BJ (cell line): ENCODE data around the gene ST6GALNAC2. TPM values are rescaled to one million over a fixed set of nuclear protein-coding genes. Genes with fewer than 3 reads are reported as not detected.

Experiments used
- CTCF ChIA-PET: fragments of 350-600 bp; formaldehyde crosslinking; extraction: SDS; loops from one replicate; lab custom pipeline; 2021; ENCODE audit warnings: antibody characterized with exemption, inconsistent platforms; lab: Yijun Ruan, JAX
- POLR2A ChIA-PET: fragments of 300-600 bp; sonication (Branson Sonifier 250); formaldehyde crosslinking; extraction: SDS; loops from one replicate; lab custom pipeline; 2021; ENCODE audit warnings: antibody characterized with exemption; lab: Charles Lee
- DNase-seq: peaks from one replicate; pipeline ENCODE4 v3.0.0-alpha.2; 2011; ENCODE audit warnings: low read depth
- H3K27me3 ChIP-seq: 2 replicates; pipeline ENCODE4 v1.6.0; 2011; ENCODE audit warnings: low read length; ENCODE audit not compliant: control insufficient read depth, insufficient read depth
- H3K36me3 ChIP-seq: 2 replicates; pipeline ENCODE4 v1.5.1; 2011; ENCODE audit warnings: low read length; ENCODE audit not compliant: control insufficient read depth, insufficient read depth
- H3K4me3 ChIP-seq: 2 replicates; pipeline ENCODE4 v1.5.1; 2011; ENCODE audit warnings: low read depth, mild to moderate bottlenecking, control low read depth, low read length
- polyA plus RNA-seq: library from polyadenylated mRNA; depleted of rRNA; stranded (reverse); fragments of >200 nt; gene quantifications from 2 replicates; pipeline ENCODE4 v1.2.3, GENCODE V29; 2011
- TF ChIP-seq, protein P1 (sequence below): IDR thresholded peaks from 2 replicates; pipeline ENCODE4 v1.5.1; 2011; ENCODE audit warnings: low read depth, mild to moderate bottlenecking, control low read depth, inconsistent platforms, low read length, moderate library complexity; ENCODE audit not compliant: insufficient read depth

ST6GALNAC2 gene
- polyA plus RNA-seq, 1 experiment: 0.72 TPM

DNA sequence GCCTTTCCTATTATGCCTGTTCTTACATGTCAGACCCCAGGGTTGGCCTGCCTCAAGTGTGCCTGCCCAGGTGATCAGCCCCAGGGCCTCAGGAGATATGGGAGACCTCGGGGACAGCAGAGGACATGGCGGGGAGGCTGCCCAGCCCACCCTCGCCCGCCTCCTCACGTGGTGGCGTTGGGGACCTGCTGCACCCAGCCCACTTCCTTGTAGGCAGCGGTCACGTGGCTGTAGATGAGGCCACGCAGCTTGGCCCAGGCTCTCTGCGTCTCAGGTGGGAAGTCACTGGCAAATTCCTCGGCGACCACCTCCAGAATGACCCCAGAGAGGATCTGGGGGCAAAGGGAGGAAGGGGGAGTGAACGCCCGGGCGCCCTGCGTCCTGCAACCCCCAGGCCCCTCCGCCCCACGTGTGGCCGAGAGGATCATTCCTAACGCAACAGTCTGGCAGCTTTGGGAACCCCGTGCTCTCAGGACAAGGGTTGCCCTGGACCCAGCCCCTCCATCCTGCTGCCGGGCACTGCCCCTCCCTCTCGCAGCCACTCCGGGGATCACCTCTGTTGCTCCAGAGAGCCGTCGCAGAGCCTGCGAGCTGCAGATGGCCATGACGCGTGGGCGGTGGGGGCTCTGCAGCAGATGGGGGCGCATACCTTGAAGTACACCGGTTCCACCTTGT is 54.7 kb downstream of the ST6GALNAC2 start:
- DNase-seq: no peak
- Histone ChIP-seq H3K4me3 (no peak overlapping the region), H3K36me3 (no peaks in the 10 kb centered on the region), H3K27me3 (no peaks in the 10 kb centered on the region)
- ChIA-PET CTCF (interaction anchor here (0.6 to 4.2 kb wide), 6 partner anchors 8 to 180 kb away, joined by 3 to 19 read pairs (median 4); partner anchors contain the start of gene MXRA7), POLR2A (no interaction called here)
- TF ChIP-seq, protein P1, sequence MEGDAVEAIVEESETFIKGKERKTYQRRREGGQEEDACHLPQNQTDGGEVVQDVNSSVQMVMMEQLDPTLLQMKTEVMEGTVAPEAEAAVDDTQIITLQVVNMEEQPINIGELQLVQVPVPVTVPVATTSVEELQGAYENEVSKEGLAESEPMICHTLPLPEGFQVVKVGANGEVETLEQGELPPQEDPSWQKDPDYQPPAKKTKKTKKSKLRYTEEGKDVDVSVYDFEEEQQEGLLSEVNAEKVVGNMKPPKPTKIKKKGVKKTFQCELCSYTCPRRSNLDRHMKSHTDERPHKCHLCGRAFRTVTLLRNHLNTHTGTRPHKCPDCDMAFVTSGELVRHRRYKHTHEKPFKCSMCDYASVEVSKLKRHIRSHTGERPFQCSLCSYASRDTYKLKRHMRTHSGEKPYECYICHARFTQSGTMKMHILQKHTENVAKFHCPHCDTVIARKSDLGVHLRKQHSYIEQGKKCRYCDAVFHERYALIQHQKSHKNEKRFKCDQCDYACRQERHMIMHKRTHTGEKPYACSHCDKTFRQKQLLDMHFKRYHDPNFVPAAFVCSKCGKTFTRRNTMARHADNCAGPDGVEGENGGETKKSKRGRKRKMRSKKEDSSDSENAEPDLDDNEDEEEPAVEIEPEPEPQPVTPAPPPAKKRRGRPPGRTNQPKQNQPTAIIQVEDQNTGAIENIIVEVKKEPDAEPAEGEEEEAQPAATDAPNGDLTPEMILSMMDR: no peak

DNA sequence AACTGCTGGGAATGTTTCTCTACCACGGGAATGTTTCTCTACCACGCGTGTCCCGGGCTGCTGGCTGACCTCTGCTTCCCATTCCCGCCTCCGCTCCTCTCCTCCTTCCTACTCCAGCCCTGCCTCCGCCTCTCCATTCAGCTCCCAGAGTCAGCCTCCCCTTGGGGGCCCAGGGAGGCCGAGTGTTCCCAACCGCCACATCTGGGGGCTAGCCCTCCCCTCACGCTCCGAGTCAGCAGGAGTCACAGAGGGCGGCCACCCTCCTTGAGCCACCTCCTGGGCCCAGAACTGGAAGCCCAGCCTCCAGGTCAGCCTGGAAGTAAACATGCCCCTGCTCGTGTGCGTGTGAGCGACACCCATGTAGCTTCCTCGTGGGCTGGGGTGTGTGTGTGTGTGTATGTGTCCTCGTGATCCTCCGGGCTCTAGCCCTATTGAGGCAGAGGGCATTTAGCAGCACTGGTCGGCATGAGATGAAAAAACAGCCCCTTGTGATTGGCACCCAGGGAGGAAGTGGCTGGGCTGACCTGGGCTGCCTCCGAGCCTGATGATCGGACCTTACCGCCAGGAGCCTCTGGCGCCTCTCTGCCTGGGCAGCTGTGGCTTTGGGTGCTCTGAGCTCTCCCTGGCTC is 55.5 kb downstream of the ST6GALNAC2 start:
- TF ChIP-seq, protein P1: no peak
- DNase-seq: no peak
- ChIA-PET POLR2A (no interaction called here), CTCF (interaction anchor here (0.6 to 4.2 kb wide), 11 partner anchors 9 to 181 kb away, joined by 3 to 19 read pairs (median 4); partner anchors contain the start of gene MXRA7)
- no peaks in the 10 kb centered on the region for H3K36me3 ChIP-seq
- H3K4me3 ChIP-seq: no peak overlapping the region
- H3K27me3 ChIP-seq: no peaks in the 10 kb centered on the region

DNA sequence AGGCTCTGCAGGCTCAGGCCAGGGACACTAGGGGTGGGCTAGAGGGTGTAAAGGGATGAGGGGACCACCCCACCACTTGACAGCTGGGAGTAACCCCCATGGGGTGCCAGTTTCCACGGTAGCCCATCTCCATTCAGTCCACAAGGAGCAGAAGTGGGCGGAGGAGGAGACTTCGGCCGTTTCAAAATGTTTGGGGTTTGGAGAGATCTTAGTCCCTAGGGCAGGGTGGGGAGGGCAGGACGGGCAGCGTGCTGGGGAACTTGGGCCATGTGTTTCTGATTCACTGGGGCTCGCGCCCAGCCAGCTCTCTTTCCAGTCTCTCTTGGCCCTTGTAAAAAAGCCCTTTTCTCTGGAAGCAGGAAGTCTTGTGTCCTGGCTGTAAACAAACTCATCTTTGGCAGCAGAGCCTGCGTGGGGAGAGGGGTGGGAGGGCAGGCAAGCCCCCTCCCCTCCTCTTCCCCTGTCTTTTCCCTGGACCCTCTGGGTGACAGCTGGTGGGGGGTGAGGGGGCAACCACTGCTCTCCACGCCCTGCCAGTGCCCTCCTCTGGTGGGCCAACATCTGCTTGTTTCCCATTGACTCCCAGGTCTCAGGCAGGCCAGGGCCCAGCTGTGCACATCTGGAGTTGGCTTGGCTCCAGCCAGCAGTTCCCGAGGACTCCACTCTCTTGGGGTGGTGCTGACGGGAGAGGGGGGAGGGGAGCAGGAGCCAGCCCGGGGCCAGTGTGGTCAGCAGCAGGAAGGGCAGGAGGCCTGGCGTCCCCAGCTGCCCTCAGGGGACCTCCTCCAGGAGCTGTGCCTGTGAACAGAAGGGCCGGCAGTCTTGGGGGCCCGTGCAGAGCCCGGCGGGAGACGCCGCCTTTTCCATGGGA is 56.2 kb downstream of the ST6GALNAC2 start:
- CTCF ChIA-PET: interaction anchor here (0.8 to 4.2 kb wide), 15 partner anchors 9 to 187 kb away, joined by 3 to 24 read pairs (median 4); partner anchors contain the start of genes MXRA7 and ST6GALNAC2
- TF ChIP-seq, protein P1: no peak
- Histone ChIP-seq H3K27me3 (no peaks in the 10 kb centered on the region), H3K4me3 (no peak overlapping the region), H3K36me3 (no peaks in the 10 kb centered on the region)
- DNase-seq: peak; percentile 86
- POLR2A ChIA-PET: interaction anchor here (0.7 to 0.8 kb wide), 2 partner anchors 136 to 675 kb away, joined by 3 to 13 read pairs; no protein-coding TSS in a partner anchor

DNA sequence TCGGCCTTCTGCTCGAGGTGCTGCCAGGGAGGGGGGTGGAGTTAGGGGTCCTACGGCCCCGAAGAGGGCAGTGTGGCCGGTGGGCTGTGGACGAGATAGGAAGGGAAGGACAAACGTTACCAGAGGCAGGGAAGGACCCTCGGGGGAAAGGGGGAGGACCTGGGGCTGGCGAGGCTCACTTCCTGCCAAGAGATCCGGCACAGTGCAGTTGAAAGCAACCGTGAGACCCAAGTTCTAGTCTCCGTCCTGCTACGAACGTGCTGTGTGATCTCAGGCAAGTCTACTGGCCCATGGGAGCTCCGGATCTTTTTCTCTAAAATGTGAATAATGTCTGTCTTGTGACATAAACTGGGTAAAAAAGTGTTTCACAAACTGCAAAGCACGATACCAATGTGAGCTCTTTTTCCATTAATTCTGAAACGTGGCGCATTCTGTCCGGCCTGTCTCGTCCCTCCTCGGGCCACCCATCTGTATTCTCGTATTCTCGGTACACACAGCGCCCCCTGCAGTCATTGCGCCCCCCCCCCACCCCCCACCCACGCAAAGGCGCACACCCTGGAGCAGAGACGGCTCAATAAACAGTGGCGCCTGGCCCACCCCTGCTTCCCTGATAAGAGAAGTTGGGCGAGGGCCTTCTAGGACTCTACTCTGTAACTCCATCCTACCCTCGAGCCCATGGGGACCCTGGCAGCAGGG is 57.0 kb downstream of the ST6GALNAC2 start:
- no peak overlapping the region for H3K4me3 ChIP-seq

More for the DNA sequence above, 57.0 kb downstream of the ST6GALNAC2 start:
- POLR2A ChIA-PET: interaction anchor here (0.7 to 0.8 kb wide), 2 partner anchors 136 to 674 kb away, joined by 3 to 13 read pairs; no protein-coding TSS in a partner anchor
- CTCF ChIA-PET: interaction anchor here (0.9 to 4.2 kb wide), 16 partner anchors 8 to 188 kb away, joined by 3 to 24 read pairs (median 4); partner anchors contain the start of genes CYGB and ST6GALNAC2
- Histone ChIP-seq H3K27me3 (no peaks in the 10 kb centered on the region), H3K36me3 (no peaks in the 10 kb centered on the region)
- TF ChIP-seq, protein P1: peak; percentile 30; the same call in 1 of the 2 replicates
- DNase-seq: no peak
